ENCODE data around the gene HSD11B2.

HSD11B2 gene

DNA sequence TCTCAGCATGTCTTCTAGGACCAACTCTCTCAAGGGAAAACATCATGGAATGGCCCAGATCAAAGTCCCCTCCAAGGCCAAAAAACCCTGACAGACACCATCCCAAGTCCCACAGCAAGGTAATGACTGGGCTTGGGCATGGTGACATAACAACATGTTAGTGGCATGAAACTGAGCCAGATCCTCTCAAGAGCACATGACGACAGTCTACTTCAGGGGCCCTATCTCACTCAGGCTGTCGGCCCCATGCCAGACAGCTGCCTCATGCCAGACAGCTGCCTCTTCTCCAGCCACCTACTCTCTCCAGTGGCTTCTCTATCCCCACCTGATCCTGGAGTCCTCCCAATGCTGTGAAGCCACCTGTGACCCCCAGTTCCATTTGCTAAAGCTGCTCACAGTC lies 18.4 kb downstream of the HSD11B2 start:
- DNase-seq, result no peak

DNA sequence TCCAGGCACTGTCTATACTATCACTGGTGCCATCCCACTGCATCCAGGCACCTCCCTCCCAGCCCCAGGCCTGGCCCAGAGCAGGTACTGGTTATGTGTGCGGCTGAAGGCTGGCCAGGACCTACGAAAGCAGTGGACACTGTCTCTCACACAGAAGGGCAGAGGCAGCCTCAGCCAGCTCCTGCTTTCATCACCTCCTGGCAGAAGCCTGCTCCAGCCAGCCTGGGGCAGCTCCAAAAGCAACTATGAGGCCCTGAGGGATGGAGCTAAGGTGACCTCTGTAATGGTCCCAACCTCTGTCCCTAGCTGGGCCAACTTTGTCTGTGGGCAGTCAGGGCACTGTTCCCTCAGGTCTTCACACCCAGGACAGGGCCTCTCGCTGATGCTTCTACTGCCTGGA lies 18.8 kb downstream of the HSD11B2 start:
- peak in 2 of 51 donors; percentile 12 to 13 for DNase-seq

DNA sequence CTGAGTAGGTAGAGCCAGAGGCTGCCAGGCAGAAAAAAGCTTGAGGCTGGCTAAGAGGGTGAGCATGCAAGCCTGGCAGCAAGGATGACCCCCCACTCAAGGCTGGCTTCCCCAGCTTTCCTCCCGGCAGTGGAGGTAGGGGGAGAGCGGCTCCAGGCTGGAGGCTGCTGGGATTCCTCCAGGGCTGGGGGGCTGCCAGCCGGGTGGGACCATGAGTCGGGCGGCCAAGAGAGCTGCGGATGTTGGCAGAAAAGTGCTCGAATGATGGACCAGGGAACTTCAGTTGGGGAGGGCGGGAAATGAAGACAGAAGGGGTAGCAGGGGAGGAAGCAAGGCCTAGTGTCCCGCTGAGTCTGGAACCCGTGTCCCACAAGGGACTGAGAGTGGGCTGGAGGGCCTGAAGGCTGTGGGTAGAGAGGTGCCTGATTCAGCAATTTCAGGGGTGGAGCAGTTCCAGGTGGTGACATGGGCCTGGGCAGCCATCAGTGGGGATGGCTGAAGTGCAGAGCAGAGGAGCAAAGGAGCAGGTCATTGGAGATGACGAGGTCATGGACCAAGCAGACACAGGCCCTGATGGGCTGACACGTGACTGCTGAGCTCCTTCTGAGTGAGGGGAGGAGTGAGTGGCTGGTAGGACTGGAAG lies 20.3 kb downstream of the HSD11B2 start:
- peak in 21 of 51 donors; percentile 9 to 52 (median 29) for DNase-seq

DNA sequence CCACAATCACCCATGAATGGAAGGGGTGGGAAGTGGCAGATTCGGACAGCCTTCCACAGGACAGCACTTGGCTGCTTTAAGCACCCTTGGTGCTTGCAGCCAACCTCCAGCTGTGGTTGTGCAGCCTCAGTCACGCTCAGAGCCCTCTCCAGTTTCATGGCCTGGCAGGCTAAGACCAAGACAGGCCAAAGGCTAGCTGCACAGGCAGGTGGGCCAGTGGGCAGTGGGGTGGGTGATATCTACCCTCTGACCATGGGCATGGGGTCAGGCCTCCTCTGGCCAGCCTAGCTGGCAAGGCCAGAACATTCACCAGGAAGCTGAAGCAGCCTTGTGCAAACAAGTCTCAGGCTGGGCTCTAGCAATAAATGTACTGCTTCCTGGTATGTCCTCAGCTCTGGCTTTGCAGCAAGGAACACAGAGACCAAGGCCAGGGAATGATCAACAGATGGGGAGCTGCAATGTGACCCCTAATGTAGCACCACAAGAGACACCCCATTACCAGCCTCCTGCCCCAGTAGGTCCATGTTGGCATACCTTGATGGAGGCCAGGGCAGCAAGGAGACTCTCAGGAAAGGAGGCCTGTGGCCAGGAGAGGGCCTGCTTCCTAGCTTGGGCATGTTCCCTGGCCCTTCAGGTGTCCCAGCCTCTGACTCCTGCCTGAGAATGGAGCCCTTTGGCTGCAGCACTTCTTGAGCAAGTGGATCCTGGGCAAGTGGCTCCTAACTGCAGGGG lies 20.9 kb downstream of the HSD11B2 start:
- no peak for DNase-seq

DNA sequence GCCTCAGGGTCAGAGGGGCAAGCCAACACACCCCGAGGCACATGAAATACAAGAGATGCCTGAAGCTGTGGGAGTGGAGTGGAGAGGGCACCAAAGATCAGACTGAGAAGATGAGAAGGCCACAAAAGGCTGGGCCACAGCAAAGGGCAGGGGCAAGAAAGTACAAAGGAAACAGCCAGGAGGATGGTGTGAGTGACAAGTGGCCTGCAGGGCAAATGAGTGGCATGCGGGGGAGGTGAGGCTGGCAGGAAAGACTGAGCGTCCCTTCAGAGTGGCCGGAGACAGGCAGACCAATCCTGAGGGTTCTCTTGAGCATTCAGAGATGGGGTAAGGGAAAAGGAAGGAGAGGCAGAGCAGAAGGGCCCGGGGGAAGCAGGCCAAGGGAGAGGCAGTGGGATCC lies 23.2 kb downstream of the HSD11B2 start:
- no peak for DNase-seq

DNA sequence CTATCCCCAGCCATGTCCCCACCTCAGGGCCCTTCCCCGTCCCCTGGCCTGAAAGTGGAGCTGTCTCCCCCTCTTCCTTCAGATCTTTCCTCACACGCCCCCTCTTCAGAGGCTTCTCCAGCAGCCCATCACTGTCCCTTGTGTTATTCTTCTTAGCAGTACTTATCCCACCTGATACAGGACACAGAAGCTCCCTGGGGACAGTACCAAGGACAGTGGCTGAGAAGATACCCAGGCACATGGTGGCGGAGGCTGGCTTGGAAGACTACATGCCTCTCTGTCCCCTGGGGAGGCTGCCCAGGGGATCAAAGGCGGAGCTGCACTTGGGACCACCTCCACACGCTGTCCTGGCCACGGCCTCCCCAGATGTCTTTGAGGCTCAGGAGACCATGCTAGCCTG lies 23.9 kb downstream of the HSD11B2 start:
- no peak for DNase-seq

DNA sequence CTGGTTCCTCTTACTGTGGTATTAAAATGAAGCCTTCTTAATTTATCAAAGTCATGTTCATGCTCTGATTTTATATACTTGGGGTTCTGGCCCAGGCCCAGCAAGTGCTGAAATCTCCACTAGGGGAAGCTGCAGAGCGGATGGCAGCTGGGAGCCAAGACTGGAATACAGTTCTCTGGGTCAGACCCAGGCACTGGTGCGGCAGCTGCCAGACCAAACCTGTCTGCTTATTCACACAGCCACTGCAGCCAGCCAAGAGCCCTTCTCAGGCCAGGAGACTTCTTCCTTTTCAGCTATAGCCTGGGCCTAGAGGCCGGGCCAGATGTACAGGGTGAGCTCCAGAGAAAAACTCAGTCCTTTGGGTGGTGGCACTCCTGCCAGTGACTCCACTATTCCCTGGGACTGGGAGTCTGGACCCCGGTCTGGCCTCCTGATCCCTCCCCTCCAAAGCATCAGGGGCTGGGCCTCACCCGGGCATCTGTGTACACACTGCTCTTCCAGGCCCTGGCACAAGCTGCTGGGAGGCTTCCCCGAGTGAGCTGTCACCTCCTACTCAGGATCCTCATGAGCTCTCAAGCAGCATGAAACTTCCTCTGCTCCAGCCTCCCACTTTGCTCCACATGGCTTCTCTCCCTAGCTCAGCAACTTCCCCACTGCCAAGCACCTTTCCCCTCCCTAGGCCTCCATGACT lies 25.6 kb downstream of the HSD11B2 start:
- DNase-seq, result peak in 19 of 51 donors; percentile 9 to 61 (median 27)

DNA sequence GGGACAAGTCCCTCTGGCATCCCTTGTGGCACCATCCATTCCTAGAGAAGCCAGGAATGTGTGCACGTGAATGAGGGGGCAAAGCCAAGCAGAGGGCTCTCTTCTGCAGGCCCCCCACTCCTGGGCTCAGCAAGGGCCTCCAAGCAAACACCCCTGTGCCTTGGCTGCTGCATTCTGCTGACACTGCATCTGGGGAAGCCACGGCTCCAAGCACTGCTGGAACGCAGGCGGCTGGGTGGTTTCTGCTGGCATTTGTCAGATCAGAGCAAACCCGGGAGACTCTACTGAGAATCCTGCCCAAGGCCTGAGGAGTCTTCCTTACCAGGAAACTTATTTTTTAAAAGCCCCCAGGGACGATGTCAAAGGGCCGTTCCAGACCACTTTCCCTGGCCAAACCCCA lies 26.7 kb downstream of the HSD11B2 start:
- no peak for DNase-seq

DNA sequence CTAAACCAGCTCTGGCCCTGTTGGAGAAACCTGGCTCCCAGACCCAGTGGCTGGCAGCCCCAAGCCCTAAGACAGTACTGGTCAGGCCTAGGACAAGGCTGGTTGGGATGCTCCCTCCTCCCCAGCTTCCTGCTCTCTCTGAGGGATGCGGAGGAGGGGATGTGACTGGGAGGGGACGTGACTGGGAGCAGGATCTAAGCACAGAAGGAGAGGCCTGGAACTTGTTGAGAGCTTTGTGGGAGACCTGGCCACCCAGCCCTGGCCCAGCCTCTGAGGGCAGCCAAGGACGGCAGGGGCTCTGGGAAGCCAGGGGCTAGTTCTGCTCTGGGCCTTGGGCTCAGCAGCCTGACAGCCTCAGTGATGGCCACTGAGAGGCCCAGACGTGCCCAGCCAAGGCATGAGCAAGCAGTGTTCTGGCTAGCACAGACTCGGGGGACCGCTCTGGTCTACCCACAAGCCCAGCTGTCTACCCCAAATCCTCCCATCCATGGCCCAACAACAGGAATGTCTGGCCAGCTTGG lies 27.3 kb downstream of the HSD11B2 start:
- no peak for DNase-seq

DNA sequence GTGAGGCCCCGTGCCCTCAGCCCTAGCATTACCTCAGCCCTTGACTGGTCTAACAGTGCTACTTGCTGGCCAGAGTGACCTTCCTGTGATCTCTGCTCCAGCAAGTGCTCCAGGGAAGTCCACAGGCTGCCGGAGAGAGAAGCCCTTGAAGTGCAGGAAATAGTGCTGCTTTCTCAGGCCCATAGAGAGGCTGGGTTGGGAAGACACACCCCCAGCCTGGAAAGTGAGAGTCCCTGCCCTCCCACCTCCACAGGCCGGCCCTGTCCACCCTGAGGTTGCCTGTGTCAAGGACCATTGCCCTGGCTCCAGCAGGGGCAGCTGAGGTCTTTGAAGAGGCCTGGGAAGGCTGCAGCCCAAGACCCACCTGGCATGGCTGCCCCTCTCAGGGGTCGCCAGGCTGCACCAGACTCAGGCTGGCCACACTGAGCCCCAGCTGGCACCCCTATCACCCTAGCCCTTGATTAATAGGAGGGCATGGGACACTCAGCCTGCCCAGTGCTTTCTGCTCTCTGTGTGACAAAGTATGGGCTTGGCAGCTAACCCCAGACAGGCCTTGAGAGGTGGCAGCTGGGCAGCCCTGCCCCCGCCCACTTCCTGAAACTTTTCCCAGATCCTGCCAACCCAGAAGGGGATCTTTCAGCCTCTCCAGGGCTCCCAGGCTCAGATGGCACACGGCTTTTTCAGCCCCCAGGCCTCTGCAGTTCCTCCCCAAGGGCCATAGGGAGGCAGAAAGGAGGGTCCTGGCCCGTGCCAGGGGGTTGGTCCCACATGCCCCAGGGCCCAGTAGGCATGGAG lies 28.3 kb downstream of the HSD11B2 start:
- peak in 23 of 51 donors; percentile 12 to 58 (median 30) for DNase-seq

DNA sequence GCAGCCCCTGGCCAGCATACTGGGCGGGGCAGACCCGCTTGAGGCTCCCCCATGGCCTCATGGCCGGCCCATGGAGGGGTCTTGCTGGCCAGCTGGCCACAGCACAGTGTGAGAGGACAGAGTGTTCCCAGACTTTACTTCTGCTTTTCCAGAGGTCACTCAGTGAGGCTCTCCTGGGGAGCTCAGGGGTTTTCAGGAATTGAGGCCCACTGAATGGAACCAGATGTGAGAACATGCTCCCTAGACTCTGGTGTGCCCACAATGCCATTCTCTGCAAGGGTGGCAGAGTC lies 28.9 kb downstream of the HSD11B2 start:
- peak in 3 of 51 donors; percentile 35 to 46 (median 39) for DNase-seq

DNA sequence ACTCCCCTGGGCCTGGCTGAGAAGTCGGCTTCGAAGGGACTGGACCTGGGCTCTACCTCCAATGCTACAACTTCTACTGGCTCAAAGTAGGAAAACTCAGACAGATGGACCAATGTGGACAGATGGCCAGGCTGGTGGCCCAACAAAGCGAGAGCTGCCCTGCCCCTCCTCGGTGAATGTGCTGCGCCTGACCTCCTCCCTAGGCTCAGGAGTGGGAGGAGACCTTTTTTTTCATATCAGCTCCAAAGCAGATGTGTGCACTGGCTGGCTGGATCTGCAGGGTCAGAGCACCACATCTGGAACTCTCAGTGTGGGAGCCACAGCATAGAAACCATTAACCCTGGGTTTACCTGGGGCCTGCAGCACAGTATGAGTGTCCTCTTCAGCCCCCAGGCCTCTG lies 29.2 kb downstream of the HSD11B2 start:
- no peak for DNase-seq

DNA sequence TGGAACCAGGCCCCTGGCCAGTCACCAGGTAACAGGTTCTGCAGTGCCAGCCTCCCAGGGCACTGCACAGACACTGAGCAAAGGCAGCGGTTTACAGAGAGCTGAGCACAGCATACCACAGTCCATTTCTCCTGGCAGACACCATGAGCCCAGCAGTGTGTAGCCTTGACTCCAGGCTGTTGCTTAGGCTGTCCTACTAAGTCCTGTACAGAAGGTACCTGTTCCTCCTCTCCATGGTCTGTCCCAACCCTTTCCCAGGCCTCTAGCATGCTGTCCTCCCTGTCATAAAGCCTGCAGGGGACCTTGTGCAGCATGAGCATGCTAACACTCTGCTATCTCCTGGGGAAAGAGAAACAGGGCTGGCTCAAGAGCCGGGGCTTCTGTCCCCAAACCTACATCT lies 30.0 kb downstream of the HSD11B2 start:
- DNase-seq, result no peak

DNA sequence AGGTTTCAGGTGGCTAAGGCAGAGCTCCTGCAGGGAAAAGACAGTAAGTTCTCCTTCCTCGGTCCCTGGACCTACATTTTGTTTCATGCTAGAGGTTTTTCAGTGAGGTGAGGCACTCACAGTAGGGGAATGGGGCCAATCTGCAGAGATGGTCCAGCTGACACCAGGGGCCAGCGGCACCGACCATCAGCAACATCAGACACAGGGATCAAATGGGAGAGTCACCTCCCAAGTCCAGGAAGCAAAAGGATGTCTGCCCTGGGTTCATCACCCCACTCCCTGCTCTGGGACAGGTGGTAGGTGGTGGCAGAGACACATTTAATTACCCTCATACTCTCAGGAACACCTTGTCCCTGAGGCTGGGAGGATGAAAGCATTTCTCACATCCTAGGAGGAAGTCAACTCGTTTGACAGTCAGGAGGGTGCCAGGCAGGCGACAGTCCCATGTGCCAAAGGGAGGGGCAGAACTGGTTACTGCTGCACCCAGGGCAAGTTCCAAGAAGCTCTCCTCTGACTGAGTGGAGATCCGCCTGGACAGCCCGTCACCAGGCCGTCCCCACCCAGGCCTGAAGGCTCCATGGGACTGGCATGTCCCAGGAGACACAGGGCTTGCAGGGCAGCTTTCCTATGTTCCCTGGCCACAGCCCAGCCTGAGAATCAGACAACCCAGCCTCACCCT lies 30.8 kb downstream of the HSD11B2 start:
- DNase-seq, result no peak

DNA sequence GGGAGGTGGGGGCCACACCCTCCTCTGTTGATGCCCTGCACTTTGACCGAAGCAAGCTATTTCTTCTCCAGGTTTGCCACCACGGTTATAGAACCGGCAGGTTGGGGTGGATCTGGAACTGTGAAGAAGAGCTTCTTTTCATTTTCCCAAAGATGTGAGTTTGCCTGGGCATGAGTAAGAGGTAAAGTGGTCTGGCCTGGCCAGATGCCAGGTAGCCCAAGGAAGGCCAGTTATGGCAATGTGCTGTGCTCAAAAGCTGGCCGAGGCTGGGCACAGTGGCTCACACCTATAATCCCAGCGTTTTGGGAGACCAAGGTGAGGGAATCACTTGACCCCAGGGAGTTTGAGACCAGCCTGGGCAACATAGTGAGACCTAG lies 31.3 kb downstream of the HSD11B2 start:
- no peak for DNase-seq

DNA sequence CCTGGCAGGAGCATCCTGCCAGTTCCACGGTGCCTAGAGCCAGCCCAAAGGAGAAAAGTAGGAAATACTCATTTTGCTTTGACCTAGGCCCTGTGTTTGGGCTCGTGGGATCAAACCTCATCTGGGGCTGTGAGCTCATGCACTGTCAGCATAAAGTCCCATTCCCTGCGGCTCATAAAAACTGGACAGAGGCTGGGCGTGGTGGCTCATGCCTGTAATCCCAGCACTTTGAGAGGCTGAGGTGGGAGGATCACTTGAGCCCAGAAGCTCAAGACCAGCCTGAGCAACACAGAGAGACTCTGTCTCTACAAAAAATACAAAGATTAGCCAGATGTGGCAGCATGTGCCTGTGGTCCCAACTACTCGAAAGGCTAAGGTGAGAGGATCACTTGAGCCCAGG lies 32.1 kb downstream of the HSD11B2 start:
- DNase-seq, result no peak

DNA sequence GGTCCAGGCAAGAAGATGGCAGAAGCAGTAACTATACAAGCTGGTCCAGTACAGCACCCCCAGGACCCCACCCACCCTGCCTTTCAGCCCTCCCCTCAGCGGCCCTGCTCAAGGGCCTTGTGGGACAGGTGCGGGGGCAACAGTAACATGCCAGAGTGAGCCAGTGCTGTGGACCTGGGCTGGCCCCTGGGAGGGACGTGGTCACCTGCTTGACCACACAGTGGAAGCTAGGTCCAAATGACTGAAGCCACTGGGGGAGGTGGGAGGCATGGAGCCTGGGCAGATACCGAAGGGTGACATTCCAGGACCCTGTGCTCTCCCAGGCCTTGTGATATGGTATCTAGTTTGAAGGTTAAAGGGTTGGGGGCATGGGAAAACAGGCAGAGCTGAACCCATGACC lies 32.8 kb downstream of the HSD11B2 start:
- no peak for DNase-seq

DNA sequence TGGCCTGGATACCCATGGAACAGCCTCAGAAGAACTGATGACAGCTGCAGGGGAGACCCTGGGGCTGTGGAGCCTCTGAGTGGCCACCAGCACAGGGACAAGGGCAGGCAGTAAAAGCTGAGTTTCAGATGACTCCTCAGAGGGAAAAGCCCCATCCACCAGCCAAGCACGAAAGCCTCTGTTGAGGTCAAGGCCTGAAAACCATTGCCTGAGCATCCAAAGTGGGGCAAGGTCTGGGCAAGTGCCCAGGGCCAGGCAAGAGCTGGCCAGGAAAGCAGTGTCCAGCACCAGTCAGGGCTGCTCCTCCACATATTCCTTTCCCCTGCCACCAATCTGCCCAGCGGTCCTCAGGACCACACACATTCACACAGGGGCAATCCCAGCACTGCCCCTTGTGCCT lies 33.6 kb downstream of the HSD11B2 start:
- DNase-seq, result peak in 25 of 51 donors; percentile 8 to 74 (median 39)

DNA sequence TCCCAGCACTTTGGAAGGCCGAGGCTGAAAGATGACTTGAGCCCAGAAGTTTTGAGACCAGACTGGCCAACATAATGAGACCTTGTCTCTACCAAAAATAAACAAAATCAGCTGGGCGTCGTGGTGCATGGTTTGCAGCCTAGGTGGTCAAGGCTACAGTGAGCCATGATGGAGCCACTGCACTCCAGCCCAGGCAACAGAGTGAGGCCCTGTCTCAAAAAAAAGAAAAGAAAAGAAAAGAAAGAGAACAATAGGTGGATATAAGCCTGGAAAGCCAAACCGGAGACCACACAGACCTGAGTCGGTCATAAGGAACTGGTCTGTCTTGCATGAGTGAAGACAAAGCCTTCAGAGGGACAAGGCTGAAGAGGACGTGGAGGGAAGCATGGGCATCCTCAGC lies 35.7 kb downstream of the HSD11B2 start:
- DNase-seq, result no peak

DNA sequence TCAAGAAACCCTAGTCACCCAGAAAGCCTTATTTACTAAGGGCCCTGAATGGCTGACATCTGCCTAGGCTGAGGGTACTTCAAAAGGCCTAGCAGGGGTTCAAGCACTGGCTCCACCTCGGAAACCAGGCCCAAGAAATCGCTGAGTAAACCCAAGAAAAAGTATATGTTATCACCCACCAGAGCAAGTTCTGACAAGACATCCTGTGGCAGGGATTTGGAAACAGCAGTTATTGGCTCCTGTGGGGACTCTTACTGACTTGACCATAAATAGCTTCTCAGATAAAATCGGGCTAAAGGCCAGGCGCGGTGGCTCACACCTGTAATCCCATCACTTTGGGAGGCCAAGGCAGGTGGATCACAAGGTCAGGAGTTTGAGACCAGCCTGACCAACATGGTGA lies 37.8 kb downstream of the HSD11B2 start:
- DNase-seq, result no peak

DNA sequence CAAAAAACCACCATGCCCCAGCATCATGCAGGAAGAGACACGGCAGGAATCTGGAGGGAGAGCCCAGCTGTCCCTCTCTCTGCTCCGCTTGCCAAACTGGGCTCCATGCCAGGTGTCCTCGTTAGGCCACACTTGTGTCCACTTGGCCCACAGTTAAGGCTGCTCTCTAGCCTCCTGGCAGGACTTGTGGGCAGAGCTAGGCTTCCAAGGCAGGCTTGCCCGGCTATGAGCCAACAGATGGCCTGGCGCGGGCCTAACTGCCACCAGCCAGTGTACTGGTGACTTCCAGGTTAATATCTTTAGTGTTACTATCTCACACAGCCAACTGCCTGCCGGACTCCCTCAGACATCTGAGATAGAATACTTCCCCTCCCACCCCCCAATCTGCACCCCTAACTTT lies 39.4 kb downstream of the HSD11B2 start:
- DNase-seq, result peak; percentile 18 to 96 (median 83)
